ENCODE measurements around the gene ALDH3B2.
"Not testable (repeated sequence)": the region's sequence is repeated elsewhere in the genome, so short reads cannot be mapped to it uniquely, and the experiment has no call there.

The ALDH3B2 gene, protein sequence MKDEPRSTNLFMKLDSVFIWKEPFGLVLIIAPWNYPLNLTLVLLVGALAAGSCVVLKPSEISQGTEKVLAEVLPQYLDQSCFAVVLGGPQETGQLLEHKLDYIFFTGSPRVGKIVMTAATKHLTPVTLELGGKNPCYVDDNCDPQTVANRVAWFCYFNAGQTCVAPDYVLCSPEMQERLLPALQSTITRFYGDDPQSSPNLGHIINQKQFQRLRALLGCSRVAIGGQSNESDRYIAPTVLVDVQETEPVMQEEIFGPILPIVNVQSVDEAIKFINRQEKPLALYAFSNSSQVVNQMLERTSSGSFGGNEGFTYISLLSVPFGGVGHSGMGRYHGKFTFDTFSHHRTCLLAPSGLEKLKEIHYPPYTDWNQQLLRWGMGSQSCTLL

GRCh38 chr11:67674442-67674871, at the start of gene ALDH3B2:
Gene ALDH3B2 (minus strand): TSS chr11:67674623. CDS start chr11:67666935, 7,688 bp downstream.
- no peak for DNase-seq (ENCODE audit: extremely low read depth, low read depth)
- TF ChIP-seq CTCF (IDR thresholded peaks at IDR 0.05; ENCODE audit: low read depth, low read length, missing control alignments): no peak
- no peak within 1 kb of the TSS for H3K4me3 ChIP-seq (replicated peaks; ENCODE audit: low read depth, low read length)

DNA sequence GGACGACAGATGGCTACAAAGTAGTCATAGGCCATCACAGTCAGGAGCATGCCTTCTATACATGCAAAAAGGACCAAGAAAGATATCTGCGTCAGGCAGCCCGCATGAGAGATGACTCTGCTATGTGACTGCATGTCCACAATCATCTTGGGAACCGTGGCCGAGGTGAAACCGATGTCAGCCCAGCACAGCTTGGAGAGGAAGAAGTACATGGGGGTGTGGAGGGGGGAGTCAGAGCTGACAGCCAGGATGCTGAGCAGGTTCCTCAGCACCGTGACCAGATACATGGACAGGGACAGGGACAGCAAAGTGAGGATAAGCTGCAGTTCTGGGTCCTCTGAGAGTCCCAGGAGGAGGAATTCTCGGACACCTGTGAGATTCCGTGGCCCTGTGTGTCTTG, 48.6 kb upstream of the ALDH3B2 start:
- not testable (repeated sequence) for DNase-seq (ENCODE audit: extremely low read depth, low read depth); H3K4me3 ChIP-seq (replicated peaks; ENCODE audit: low read depth, low read length)

GRCh38 chr11:67716226-67716625, 41.8 kb upstream of the ALDH3B2 start:
- DNase-seq (ENCODE audit: extremely low read depth, low read depth); H3K4me3 ChIP-seq (replicated peaks; ENCODE audit: low read depth, low read length): not testable (repeated sequence)

DNA sequence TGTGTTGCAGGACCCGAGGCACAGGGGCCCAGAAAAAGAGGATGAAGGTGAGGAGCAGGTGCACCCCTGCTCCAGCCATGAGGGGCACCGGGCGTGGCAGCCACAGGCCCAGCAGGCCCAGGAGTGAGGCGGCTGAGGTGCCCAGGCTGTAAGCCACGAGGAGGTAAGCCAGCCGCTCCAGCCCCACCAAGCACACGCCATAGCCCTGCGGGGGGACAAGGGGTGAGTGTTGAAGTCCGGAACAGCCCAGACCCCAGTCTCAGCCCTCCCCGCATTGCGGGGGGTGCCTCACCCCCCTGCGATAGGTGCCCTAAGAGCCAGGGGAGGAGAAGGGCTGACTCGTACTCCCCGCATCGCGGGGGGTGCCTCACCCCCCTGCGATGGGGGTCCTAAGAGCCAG, 41.4 kb upstream of the ALDH3B2 start:
- DNase-seq (ENCODE audit: extremely low read depth, low read depth): not testable (repeated sequence)

DNA sequence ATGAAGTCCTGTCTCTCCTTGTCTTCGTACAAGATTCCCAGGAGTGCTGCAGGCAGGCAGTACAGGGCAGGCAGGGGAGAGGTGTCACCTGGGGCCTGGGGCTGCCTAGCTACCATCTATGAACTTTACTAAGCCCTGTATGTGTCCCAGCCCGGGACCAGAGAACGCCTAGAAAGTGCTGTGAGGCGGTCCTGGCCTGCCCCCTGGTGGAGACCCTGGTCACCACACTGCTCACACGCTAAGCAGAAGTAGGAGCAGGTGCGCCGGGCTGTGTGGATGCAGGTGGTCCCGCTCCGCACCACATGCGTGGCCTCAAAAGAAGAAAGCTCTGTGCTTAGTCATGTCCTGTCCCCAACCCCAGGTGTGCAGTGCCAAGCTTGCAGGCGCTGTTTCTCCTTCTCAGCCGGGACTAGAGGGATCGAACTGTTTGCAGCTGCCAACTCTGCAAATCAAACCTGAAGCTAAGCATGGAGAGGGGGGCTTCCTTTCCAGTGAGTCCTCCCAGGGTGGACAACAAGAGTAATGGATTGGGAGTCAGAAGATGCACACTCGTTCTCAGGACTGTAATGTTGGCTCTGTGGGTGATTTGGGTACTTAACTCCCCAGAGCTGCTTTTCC, 39.6 kb upstream of the ALDH3B2 start:
- not testable (repeated sequence) for H3K4me3 ChIP-seq (replicated peaks; ENCODE audit: low read depth, low read length); DNase-seq (ENCODE audit: extremely low read depth, low read depth)

More for the DNA sequence above, 41.4 kb upstream of the ALDH3B2 start:
- not testable (repeated sequence) for H3K4me3 ChIP-seq (replicated peaks; ENCODE audit: low read depth, low read length)

DNA sequence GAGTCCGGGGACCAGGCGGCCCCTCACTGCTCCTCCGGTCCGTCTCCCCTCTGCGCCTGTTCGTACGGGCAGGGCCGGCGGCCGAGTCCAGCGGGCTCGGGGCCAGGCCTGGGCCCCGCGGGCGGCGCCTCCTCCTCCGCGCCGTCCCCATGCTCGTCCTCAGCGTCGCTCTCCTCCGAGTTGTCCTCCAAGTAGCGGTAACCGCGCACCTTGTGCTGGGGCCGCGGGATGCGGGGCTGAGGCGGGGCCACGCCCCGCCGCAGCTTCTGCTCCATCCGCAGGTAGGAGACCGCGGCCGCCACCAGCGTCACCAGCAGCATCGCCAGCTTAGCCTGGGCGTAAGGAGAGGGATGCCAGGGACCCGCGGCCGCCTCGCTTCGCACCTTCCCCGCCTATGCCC, 37.3 kb upstream of the ALDH3B2 start:
- DNase-seq (ENCODE audit: extremely low read depth, low read depth); H3K4me3 ChIP-seq (replicated peaks; ENCODE audit: low read depth, low read length): not testable (repeated sequence)

GRCh38 chr11:67711212-67711611, 36.8 kb upstream of the ALDH3B2 start:
- H3K4me3 ChIP-seq (replicated peaks; ENCODE audit: low read depth, low read length); DNase-seq (ENCODE audit: extremely low read depth, low read depth): not testable (repeated sequence)

GRCh38 chr11:67709806-67710205, 35.4 kb upstream of the ALDH3B2 start:
- DNase-seq (ENCODE audit: extremely low read depth, low read depth); H3K4me3 ChIP-seq (replicated peaks; ENCODE audit: low read depth, low read length): not testable (repeated sequence)

DNA sequence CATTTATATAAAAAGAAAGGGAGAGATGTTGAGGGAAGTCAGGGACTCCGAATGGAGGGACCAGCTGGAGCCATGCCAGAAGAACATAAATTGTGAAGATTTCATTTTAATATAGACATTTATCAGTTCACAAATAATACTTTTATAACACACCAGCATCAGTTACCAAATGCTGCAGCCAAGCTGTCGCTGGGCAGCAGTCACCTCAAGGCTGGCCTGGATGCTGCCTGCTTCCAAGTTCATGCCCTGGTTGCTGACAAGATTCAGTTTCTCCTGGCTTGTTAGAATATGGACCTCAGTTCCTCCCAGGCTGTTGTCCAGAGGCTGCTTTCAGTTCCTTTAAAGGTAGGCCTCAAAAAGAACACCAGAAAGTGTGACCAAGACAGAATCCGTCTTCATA, 30.8 kb upstream of the ALDH3B2 start:
- no peak for TF ChIP-seq CTCF (IDR thresholded peaks at IDR 0.05; ENCODE audit: low read depth, low read length, missing control alignments)
- H3K4me3 ChIP-seq (replicated peaks; ENCODE audit: low read depth, low read length): no peak overlapping the region
- DNase-seq (ENCODE audit: extremely low read depth, low read depth): no peak

GRCh38 chr11:67704524-67704923, 30.1 kb upstream of the ALDH3B2 start:
- DNase-seq (ENCODE audit: extremely low read depth, low read depth): no peak
- H3K4me3 ChIP-seq (replicated peaks; ENCODE audit: low read depth, low read length): no peak overlapping the region
- no peak for TF ChIP-seq CTCF (IDR thresholded peaks at IDR 0.05; ENCODE audit: low read depth, low read length, missing control alignments)

- DNase-seq (ENCODE audit: extremely low read depth, low read depth); H3K4me3 ChIP-seq (replicated peaks; ENCODE audit: low read depth, low read length): not testable (repeated sequence)
These were observed 29.3 kb upstream of the ALDH3B2 start for GRCh38 chr11:67703709-67704108.
